Erythroblast (primary cell): Measurements from ENCODE around the gene G6PC2.
A peak's percentile ranks its signal among the peaks of the same experiment; 100 is the strongest.

Experiments used
- DNase-seq, 2 experiments: peaks; one replicate each; lab custom pipeline; 2025; lab: John Stamatoyannopoulos, UW
- GATA1 ChIP-seq: IDR thresholded peaks from 2 replicates; pipeline ENCODE4 v1.6.1; 2011; ENCODE audit warnings: low read depth, mild to moderate bottlenecking, control low read depth, low read length, moderate library complexity
- POLR2A ChIP-seq: IDR thresholded peaks from 2 replicates; pipeline ENCODE4 v1.6.1; 2011; ENCODE audit warnings: mild to moderate bottlenecking, low read length

Gene G6PC2

GRCh38 chr2:168948621-168949212 lies 47.6 kb downstream of the G6PC2 start:
- TF ChIP-seq POLR2A, result no peak
- no peak for TF ChIP-seq GATA1
- DNase-seq, result peak; percentile 39 to 45

GRCh38 chr2:168949324-168949723 lies 48.2 kb downstream of the G6PC2 start:
- no peak for DNase-seq
- TF ChIP-seq POLR2A (no peak), GATA1 (no peak)

- TF ChIP-seq GATA1, result no peak
- TF ChIP-seq POLR2A, result no peak
- no peak for DNase-seq
Observed at GRCh38 chr2:168951871-168952270, 50.8 kb downstream of the G6PC2 start.

- DNase-seq, result no peak
- TF ChIP-seq POLR2A, result no peak
- no peak for TF ChIP-seq GATA1
Observed at GRCh38 chr2:168952424-168952823, 51.3 kb downstream of the G6PC2 start.

GRCh38 chr2:168954256-168954655 lies 53.2 kb downstream of the G6PC2 start:
- DNase-seq, result no peak
- TF ChIP-seq POLR2A (no peak), GATA1 (no peak)

- no peak for TF ChIP-seq GATA1
- TF ChIP-seq POLR2A, result no peak
- no peak for DNase-seq
Observed at GRCh38 chr2:168955321-168955720, 54.2 kb downstream of the G6PC2 start.

- TF ChIP-seq GATA1 (no peak), POLR2A (no peak)
- no peak for DNase-seq
Observed at GRCh38 chr2:168956392-168956791, 55.3 kb downstream of the G6PC2 start.
